HepG2 (cell line): ENCODE results near the gene GPER1. TPM values are rescaled to one million over a fixed set of nuclear protein-coding genes. Genes with fewer than 3 reads are reported as not detected.

Experiments
- ATAC-seq: fragments of 200-7000 bp; cut with Tn5 transposase; 3 replicates; pipeline ENCODE4 v1.9.1; 2020; ENCODE audit warnings: mild to moderate bottlenecking, moderate library complexity
- Bru-seq: library from RNA; stranded (reverse); fragments of 400-500 nt; gene quantifications from one replicate; lab custom pipeline; 2021; lab: Mats Ljungman, UMichigan
- BruChase-seq, 2 experiments: library from RNA; stranded (reverse); fragments of 400-500 nt; gene quantifications; one replicate each; lab custom pipeline; 2021; lab: Mats Ljungman, UMichigan
- BruUV-seq: library from RNA; stranded (reverse); fragments of 400-500 nt; replicated peaks from 2 replicates; lab custom pipeline; 2021; lab: Mats Ljungman, UMichigan
- CTCF ChIA-PET: fragments of 300-600 bp; formaldehyde crosslinking; extraction: SDS; loops from one replicate; lab custom pipeline; 2021; ENCODE audit warnings: low total read pairs, inconsistent platforms, low intra/inter-chr PET ratio; lab: Yijun Ruan, JAX
- POLR2A ChIA-PET: fragments of 350-600 bp; sonication (Branson Sonifier 250); formaldehyde crosslinking; loops from one replicate; lab custom pipeline; 2020; ENCODE audit warnings: antibody characterized with exemption, inconsistent platforms; lab: Yijun Ruan, JAX
- DNase-seq: peaks from one replicate; pipeline ENCODE4 v3.0.0-alpha.2; 2015; ENCODE audit warnings: low spot score
- FAIRE-seq: peaks from 3 replicates; lab custom pipeline; 2011; peaks lifted over from hg19 to GRCh38; lab: Jason Lieb, UNC
- H2AFZ ChIP-seq: one replicate; pipeline ENCODE4 v1.6.1; 2011; ENCODE audit warnings: low read length, inconsistent platforms
- H3K27ac ChIP-seq: fragments of 300-600 bp; 3 replicates; pipeline ENCODE4 v1.8.0; 2011; ENCODE audit warnings: mixed run types, mild to moderate bottlenecking, mixed read lengths, low read length, inconsistent platforms; ENCODE audit not compliant: insufficient read depth; ENCODE audit errors: extremely low read length
- H3K27me3 ChIP-seq, 2 experiments: fragments of 200-600 bp in 1 of 2; 2 replicates in 1 of 2; 3 replicates in 1 of 2; pipeline versions ENCODE4 v1.6.0 to v1.8.0; 2011; ENCODE audit warnings: low read length in 2 of 2, mild to moderate bottlenecking in 2 of 2, moderate library complexity in 2 of 2, inconsistent platforms in 1 of 2; ENCODE audit not compliant: insufficient read depth in 2 of 2, control insufficient read depth in 1 of 2
- H3K36me3 ChIP-seq, 2 experiments: fragments of 200-600 bp in 1 of 2; replicated peaks in 1 of 2; 2 replicates in 1 of 2; 3 replicates in 1 of 2; pipeline versions ENCODE4 v1.5.1 to v1.8.0; 2011; ENCODE audit warnings: low read length in 2 of 2, inconsistent platforms in 1 of 2; ENCODE audit not compliant: insufficient read depth in 2 of 2, control insufficient read depth in 1 of 2
- H3K4me1 ChIP-seq: 2 replicates; pipeline ENCODE4 v1.5.1; 2012; ENCODE audit warnings: low read length, inconsistent platforms; ENCODE audit not compliant: insufficient read depth
- H3K4me2 ChIP-seq: 2 replicates; pipeline ENCODE4 v1.6.0; 2011; ENCODE audit warnings: low read depth, low read length, inconsistent platforms
- H3K4me3 ChIP-seq, 3 experiments: fragments of 200-600 bp in 1 of 3; sonication (generic), shearing (Covaris generic) in 1 of 3; replicated peaks in 1 of 3; 2 replicates each; pipeline ENCODE4 v1.5.1; 2011 to 2016; ENCODE audit warnings: low read length in 3 of 3, inconsistent platforms in 2 of 3, low read depth in 2 of 3, mild to moderate bottlenecking in 2 of 3, control low read depth in 1 of 3, mixed read lengths in 1 of 3; ENCODE audit not compliant: insufficient read depth in 1 of 3
- H3K79me2 ChIP-seq: one replicate; pipeline ENCODE4 v1.6.1; 2011; ENCODE audit warnings: low read length, inconsistent platforms; ENCODE audit not compliant: insufficient read depth
- H3K9ac ChIP-seq: 2 replicates; pipeline ENCODE4 v1.6.0; 2011; ENCODE audit warnings: mild to moderate bottlenecking, low read depth, low read length, inconsistent platforms; ENCODE audit not compliant: insufficient read depth
- H3K9me3 ChIP-seq: 2 replicates; pipeline ENCODE4 v1.5.1; 2012; ENCODE audit warnings: mild to moderate bottlenecking, low read length
- H4K20me1 ChIP-seq: 2 replicates; pipeline ENCODE4 v1.6.0; 2011; ENCODE audit warnings: inconsistent platforms, mild to moderate bottlenecking, low read length, moderate library complexity; ENCODE audit not compliant: insufficient read depth
- CREB3 ChIP-seq: sonication (generic); formaldehyde crosslinking; IDR thresholded peaks from 2 replicates; pipeline ENCODE4 v1.5.0; 2020; ENCODE audit warnings: missing genetic modification reagents
- EP300 ChIP-seq, 3 experiments: sonication (generic) in 1 of 3; formaldehyde crosslinking in 1 of 3; IDR thresholded peaks; 2 replicates each; pipeline versions ENCODE4 v1.5.1 to v1.6.1; 2011 to 2020; ENCODE audit warnings: low read depth in 2 of 3, low read length in 2 of 3, borderline replicate concordance in 1 of 3, improper control_type of control experiment in 1 of 3, mild to moderate bottlenecking in 1 of 3, missing genetic modification reagents in 1 of 3, moderate library complexity in 1 of 3
- HIC2 ChIP-seq: sonication (generic); formaldehyde crosslinking; IDR thresholded peaks from 2 replicates; pipeline ENCODE4 v1.9.0; 2022; ENCODE audit warnings: low read depth, missing genetic modification reagents
- KLF12 ChIP-seq: sonication (generic); formaldehyde crosslinking; IDR thresholded peaks from 2 replicates; pipeline ENCODE4 v1.4.0; 2020; ENCODE audit warnings: missing genetic modification reagents, borderline replicate concordance
- SP140L ChIP-seq: sonication (generic); formaldehyde crosslinking; IDR thresholded peaks from 2 replicates; pipeline ENCODE4 v1.4.0; 2020; ENCODE audit warnings: missing genetic modification reagents, borderline replicate concordance
- THRA ChIP-seq: sonication (generic); formaldehyde crosslinking; IDR thresholded peaks from 2 replicates; pipeline ENCODE4 v1.4.0; 2020; ENCODE audit warnings: missing genetic modification reagents, borderline replicate concordance
- ZMYM4 ChIP-seq: sonication (generic); formaldehyde crosslinking; IDR thresholded peaks from 2 replicates; pipeline ENCODE4 v1.8.1; 2023; ENCODE audit warnings: mild to moderate bottlenecking, missing genetic modification reagents
- ZNF224 ChIP-seq: sonication (generic); formaldehyde crosslinking; IDR thresholded peaks from 2 replicates; pipeline ENCODE4 v1.5.0; 2020; ENCODE audit warnings: mild to moderate bottlenecking, missing genetic modification reagents
- ZNF777 ChIP-seq: sonication (generic); formaldehyde crosslinking; IDR thresholded peaks from 2 replicates; pipeline ENCODE4 v1.4.0; 2020; ENCODE audit warnings: missing genetic modification reagents
- WGBS: methylation state at CpG from one replicate; pipeline ENCODE4 v1.1.6; 2017; ENCODE audit warnings: low lambda C conversion rate; 5-methylcytosine and 5-hydroxymethylcytosine counted together
- in situ Hi-C: cut with HindIII; loops from 2 replicates; pipeline ENCODE4 v1.10.0; 2017; ENCODE audit warnings: low pct_unique_long_range_greater_than_20kb; ENCODE audit not compliant: extremely low pct_ligation_motif_present
- intact Hi-C: fragments of 100-400 bp; cut with micrococcal nuclease; formaldehyde crosslinking; loops from one replicate; pipeline ENCODE4 v1.10.0; 2022; ENCODE audit not compliant: unreplicated experiment
- long read RNA-seq, 2 experiments: library from RNA in 1 of 2; library from polyadenylated mRNA in 1 of 2; stranded (forward) in 1 of 2; unstranded in 1 of 2; transcript quantifications; one replicate each; pipeline ENCODE4 v2.0.0, GENCODE V29; 2019 to 2022
- polyA minus RNA-seq, 3 experiments: library from RNA; depleted of rRNA, polyadenylated mRNA; stranded (reverse); fragments of >200 nt; gene quantifications; 2 replicates each; pipeline ENCODE4 v1.2.3, GENCODE V29; 2011; ENCODE audit warnings: low replicate concordance in 1 of 3
- polyA plus RNA-seq, 8 experiments: library from polyadenylated mRNA; depleted of rRNA in 3 of 8; stranded (reverse) in 7 of 8; unstranded in 1 of 8; fragments of >200 nt; fragmentation: Illumina TruSeq in 4 of 8; extraction: Trizol in 4 of 8; gene quantifications; 2 replicates each; pipeline versions ENCODE4 v1.2.1 to v1.2.3, GENCODE V29; 2011 to 2016; ENCODE audit warnings: low read depth in 4 of 8, missing spikeins in 1 of 8, mixed read lengths in 1 of 8; ENCODE audit not compliant: insufficient read depth in 1 of 8
- total RNA-seq, 5 experiments: library from RNA; depleted of rRNA; stranded (reverse); fragments of >200 nt; fragmentation: Illumina TruSeq; extraction: Trizol; gene quantifications; 2 replicates each; pipeline ENCODE4 v1.2.3, GENCODE V29; 2016; ENCODE audit warnings: low read depth in 1 of 5

Gene GPER1
- 15.2 and 19.7 TPM in 2 replicates for total RNA-seq (2016; rRNA removed; fragmentation: Illumina TruSeq; extraction: Trizol)
- total RNA-seq (2016; cell fraction: cytosol; rRNA removed; fragmentation: Illumina TruSeq; extraction: Trizol; ENCODE audit: low read depth) = 11.8 and 14.0 TPM in 2 replicates
- 14.3 and 19.8 TPM in 2 replicates for total RNA-seq (2016; cell fraction: insoluble cytoplasmic fraction; rRNA removed; fragmentation: Illumina TruSeq; extraction: Trizol)
- 22.2 and 30.5 TPM in 2 replicates for total RNA-seq (2016; cell fraction: membrane; rRNA removed; fragmentation: Illumina TruSeq; extraction: Trizol)
- 13.6 and 15.7 TPM in 2 replicates for total RNA-seq (2016; cell fraction: nucleus; rRNA removed; fragmentation: Illumina TruSeq; extraction: Trizol)
- polyA plus RNA-seq (2011; rRNA removed) = 12.7 and 16.4 TPM in 2 replicates
- 14.9 and 19.2 TPM in 2 replicates for polyA plus RNA-seq (2011; cell fraction: cytosol; rRNA removed)
- 55.4 and 63.5 TPM in 2 replicates for polyA plus RNA-seq (2011; cell fraction: nucleus; rRNA removed)
- 10.5 and 10.7 TPM in 2 replicates for polyA plus RNA-seq (2012)
- polyA plus RNA-seq (2016; cell fraction: cytosol; fragmentation: Illumina TruSeq; extraction: Trizol; ENCODE audit: low read depth) = 9.9 and 11.3 TPM in 2 replicates
- polyA plus RNA-seq (2016; cell fraction: insoluble cytoplasmic fraction; fragmentation: Illumina TruSeq; extraction: Trizol; ENCODE audit: low read depth) = 17.5 and 21.3 TPM in 2 replicates
- 22.0 and 22.5 TPM in 2 replicates for polyA plus RNA-seq (2016; cell fraction: membrane; fragmentation: Illumina TruSeq; extraction: Trizol; ENCODE audit: low read depth)
- 36.9 and 39.6 TPM in 2 replicates for polyA plus RNA-seq (2016; cell fraction: nucleus; fragmentation: Illumina TruSeq; extraction: Trizol; ENCODE audit: insufficient read depth, low read depth)
- polyA minus RNA-seq (2011; rRNA and poly(A)+ RNA removed; ENCODE audit: low replicate concordance) = 7.5 and 47.4 TPM in 2 replicates
- 11.5 and 13.4 TPM in 2 replicates for polyA minus RNA-seq (2011; cell fraction: cytosol; rRNA and poly(A)+ RNA removed)
- polyA minus RNA-seq (2011; cell fraction: nucleus; rRNA and poly(A)+ RNA removed) = 4.2 and 5.7 TPM in 2 replicates
- percentile 71 among the genes with signal in this experiment for Bru-seq, nascent RNA
- percentile 73 among the genes with signal in this experiment for BruChase-seq, experiment 1, labeled RNA remaining after a 6-hour chase
- BruChase-seq, experiment 2, labeled RNA remaining after a 2-hour chase = percentile 77 among the genes with signal in this experiment
- long read RNA-seq, experiment 1, transcript GPER1-205 (3 exons, 1,105 nt) = minor isoform, 6 of 25 reads
- long read RNA-seq, experiment 1, transcript GPER1-201 (2 exons, 2,778 nt) = major isoform, 9 of 25 reads
- long read RNA-seq, experiment 1, partial matches to known transcripts = 0 of 25 reads
- long read RNA-seq, experiment 1, other reads (novel, unspliced or antisense) = 6 of 25 reads
- long read RNA-seq, experiment 2, transcript GPER1-201 (2 exons, 2,778 nt) = major isoform, 34 of 87 reads
- long read RNA-seq, experiment 2, transcript GPER1-205 (3 exons, 1,105 nt) = minor isoform, 10 of 87 reads
- long read RNA-seq, experiment 2, transcript GPER1-202 (2 exons, 2,639 nt) = minor isoform, 15 of 87 reads
- long read RNA-seq, experiment 2, partial matches to known transcripts = 26 of 87 reads
- long read RNA-seq, experiment 2, other reads (novel, unspliced or antisense) = 2 of 87 reads

- intact Hi-C loops = loop anchor here (1.0 to 5.0 kb wide), 3 partner anchors 35 to 89 kb away; no protein-coding TSS in a partner anchor
- Histone ChIP-seq H3K27me3 (no peaks in the 10 kb centered on the region), H3K4me1 (peaks cover 64% of the 10 kb centered on the region), H3K9ac (peak within 1 kb of the TSS; percentile 83), H3K4me3 (peak within 1 kb of the TSS; percentile 66 to 79 (median 77)), H4K20me1 (no peaks in the 10 kb centered on the region), H3K9me3 (no peaks in the 10 kb centered on the region), H3K4me2 (peak within 1 kb of the TSS; percentile 83), H2AFZ (no peak within 1 kb of the TSS), H3K36me3 (peaks cover 9 to 23% of the 10 kb centered on the region in 2 experiments; a peak in 4 of 5 replicates), H3K79me2 (peaks cover 29% of the 10 kb centered on the region), H3K27ac (peak within 1 kb of the TSS; percentile 74)
- BruUV-seq = no TSS peak
- CTCF ChIA-PET = interaction anchor here (1.0 to 1.9 kb wide), 3 partner anchors 81 to 95 kb away, joined by 4 to 15 read pairs (median 9); no protein-coding TSS in a partner anchor
- ATAC-seq (peak; percentile 81), DNase-seq (peak; percentile 74), FAIRE-seq (no peak)
- 54% methylated on average over 5 of the region's 28 CpGs for WGBS
- POLR2A ChIA-PET = interaction anchor here (0.8 to 3.9 kb wide), 11 partner anchors 8 to 111 kb away, joined by 3 to 24 read pairs (median 4); partner anchors contain the start of gene ZFAND2A
- in situ Hi-C loops = loop anchor here (5.0 kb wide), 1 partner anchor 74 kb away; the partner anchor contains the start of gene ZFAND2A
- no peak for TF ChIP-seq THRA (CRISPR knock-in tag)
- no peak for TF ChIP-seq ZNF224 (CRISPR knock-in tag)
- TF ChIP-seq CREB3 (CRISPR knock-in tag) = no peak
- peak; percentile 90 for TF ChIP-seq HIC2 (CRISPR knock-in tag)
- no peak for TF ChIP-seq SP140L (CRISPR knock-in tag)
- TF ChIP-seq EP300 (IDR thresholded peaks at IDR 0.05; ENCODE audit: low read depth in 2 of 2, low read length in 2 of 2) = no peak
- no peak for TF ChIP-seq EP300 (CRISPR knock-in tag; IDR thresholded peaks at IDR 0.05; ENCODE audit: borderline replicate concordance)
- 0 out of 2 replicates have a peak, but pooled peaks have one; percentile 49 for TF ChIP-seq KLF12 (CRISPR knock-in tag)
- 0 out of 2 replicates have a peak, but pooled peaks have one; percentile 54 for TF ChIP-seq ZNF777
- TF ChIP-seq ZMYM4 (CRISPR knock-in tag) = peak; percentile 20; the same call in 1 of the 2 replicates
Measured at GRCh38 chr7:1087952-1088920, at the start of gene GPER1. Gene GPER1 (plus strand): TSS chr7:1088113. CDS start chr7:1091729, 3,616 bp downstream.
